Effector memory CD4-positive, alpha-beta T cell (primary cell): ENCODE measurements around the gene MCM7.

ENCODE experiments used
- DNase-seq, 3 donors: peaks; one replicate each; pipeline ENCODE4 v3.0.0-alpha.2; 2020
- H3K27ac ChIP-seq: 2 replicates; pipeline ENCODE4 v1.7.0; 2013; ENCODE audit warnings: mild to moderate bottlenecking, low read length, moderate library complexity; ENCODE audit not compliant: insufficient read depth, poor library complexity, severe bottlenecking
- H3K27me3 ChIP-seq: replicated peaks from 2 replicates; pipeline ENCODE4 v1.7.0; 2013; ENCODE audit warnings: mild to moderate bottlenecking, low read length; ENCODE audit not compliant: insufficient read depth, control insufficient read depth, poor library complexity, severe bottlenecking
- H3K36me3 ChIP-seq: 2 replicates; pipeline ENCODE4 v1.7.0; 2013; ENCODE audit warnings: mild to moderate bottlenecking, low read length, moderate library complexity; ENCODE audit not compliant: control insufficient read depth, insufficient read depth
- H3K4me1 ChIP-seq: 2 replicates; pipeline ENCODE4 v1.7.0; 2013; ENCODE audit warnings: low read length, mild to moderate bottlenecking; ENCODE audit not compliant: control insufficient read depth, insufficient read depth, poor library complexity, severe bottlenecking
- H3K4me3 ChIP-seq: 2 replicates; pipeline ENCODE4 v1.7.0; 2013; ENCODE audit warnings: low read length, low read depth, mild to moderate bottlenecking; ENCODE audit not compliant: insufficient read depth, poor library complexity, severe bottlenecking
- H3K9me3 ChIP-seq: 2 replicates; pipeline ENCODE4 v1.7.0; 2013; ENCODE audit warnings: mild to moderate bottlenecking, low read length, moderate library complexity; ENCODE audit not compliant: control insufficient read depth

MCM7 gene

GRCh38 chr7:100095704-100096103, 5.5 kb downstream of the MCM7 start:
- peaks cover 85% of the 10 kb centered on the region for H3K36me3 ChIP-seq
- no peak overlapping the region for H3K4me3 ChIP-seq
- H3K9me3 ChIP-seq: no peaks in the 10 kb centered on the region
- H3K27ac ChIP-seq: no peak overlapping the region
- H3K4me1 ChIP-seq: peaks cover 11% of the 10 kb centered on the region
- H3K27me3 ChIP-seq: no peaks in the 10 kb centered on the region
- no peak for DNase-seq

- Histone ChIP-seq H3K27ac (no peak overlapping the region), H3K9me3 (no peaks in the 10 kb centered on the region), H3K27me3 (no peaks in the 10 kb centered on the region), H3K4me3 (no peak overlapping the region), H3K4me1 (peaks cover 11% of the 10 kb centered on the region), H3K36me3 (peaks cover 88% of the 10 kb centered on the region)
- no peak for DNase-seq
These were observed 5.9 kb downstream of the MCM7 start for GRCh38 chr7:100095289-100095688.

GRCh38 chr7:100093925-100094486, 7.2 kb downstream of the MCM7 start:
- Histone ChIP-seq H3K4me1 (no peaks in the 10 kb centered on the region), H3K4me3 (no peak overlapping the region), H3K27ac (no peak overlapping the region), H3K36me3 (peaks cover 83% of the 10 kb centered on the region), H3K9me3 (no peaks in the 10 kb centered on the region), H3K27me3 (no peaks in the 10 kb centered on the region)
- no peak for DNase-seq

GRCh38 chr7:100093498-100093897, 7.7 kb downstream of the MCM7 start:
- H3K4me3 ChIP-seq: no peak overlapping the region

GRCh38 chr7:100093054-100093453, 8.1 kb downstream of the MCM7 start:
- H3K4me3 ChIP-seq: no peak overlapping the region
- no peak for DNase-seq
- H3K27me3 ChIP-seq: no peaks in the 10 kb centered on the region
- H3K27ac ChIP-seq: no peak overlapping the region
- peaks cover 4% of the 10 kb centered on the region for H3K4me1 ChIP-seq
- H3K9me3 ChIP-seq: no peaks in the 10 kb centered on the region
- H3K36me3 ChIP-seq: peaks cover 73% of the 10 kb centered on the region

More at GRCh38 chr7:100093498-100093897, 7.7 kb downstream of the MCM7 start:
- Histone ChIP-seq H3K9me3 (no peaks in the 10 kb centered on the region), H3K27me3 (no peaks in the 10 kb centered on the region), H3K4me1 (no peaks in the 10 kb centered on the region), H3K27ac (no peak overlapping the region), H3K36me3 (peaks cover 78% of the 10 kb centered on the region)
- no peak for DNase-seq

- H3K4me1 ChIP-seq: peaks cover 6% of the 10 kb centered on the region
- no peak for DNase-seq
- H3K9me3 ChIP-seq: no peaks in the 10 kb centered on the region
- H3K36me3 ChIP-seq: peaks cover 61% of the 10 kb centered on the region
- H3K27ac ChIP-seq: no peak overlapping the region
- H3K4me3 ChIP-seq: no peak overlapping the region
- no peaks in the 10 kb centered on the region for H3K27me3 ChIP-seq
These were observed 9.6 kb downstream of the MCM7 start for GRCh38 chr7:100091411-100092181.

- H3K4me3 ChIP-seq: no peak overlapping the region
- H3K9me3 ChIP-seq: no peaks in the 10 kb centered on the region
- H3K36me3 ChIP-seq: peaks cover 53% of the 10 kb centered on the region
- H3K4me1 ChIP-seq: peaks cover 6% of the 10 kb centered on the region
- H3K27ac ChIP-seq: no peak overlapping the region
- H3K27me3 ChIP-seq: no peaks in the 10 kb centered on the region
- DNase-seq: no peak
These were observed 10.4 kb downstream of the MCM7 start for GRCh38 chr7:100090527-100091410.

- peaks cover 43% of the 10 kb centered on the region for H3K36me3 ChIP-seq
- no peak for DNase-seq
These were observed 11.6 kb downstream of the MCM7 start for GRCh38 chr7:100089458-100090196.

GRCh38 chr7:100088621-100089457, 12.4 kb downstream of the MCM7 start, which contains the start of gene COPS6:
TSS of gene COPS6 (plus strand) at chr7:100088969. CDS start at chr7:100088991, 22 bp downstream.
- Histone ChIP-seq H3K4me3 (peak within 1 kb of the TSS; percentile 71), H3K27ac (peak within 1 kb of the TSS; percentile 78), H3K36me3 (peaks cover 36% of the 10 kb centered on the region), H3K27me3 (no peaks in the 10 kb centered on the region), H3K9me3 (no peaks in the 10 kb centered on the region), H3K4me1 (peaks cover 6% of the 10 kb centered on the region)
- peak; percentile 75 to 81 (median 78) for DNase-seq

More at GRCh38 chr7:100089458-100090196, 11.6 kb downstream of the MCM7 start:
- H3K4me1 ChIP-seq: peaks cover 6% of the 10 kb centered on the region
- peak overlapping the region; percentile 78 for H3K27ac ChIP-seq
- H3K4me3 ChIP-seq: peak overlapping the region; percentile 71
- no peaks in the 10 kb centered on the region for H3K9me3 ChIP-seq
- no peaks in the 10 kb centered on the region for H3K27me3 ChIP-seq
